ENCODE measurements around the gene RGS3.

Gene RGS3

GRCh38 chr9:113626735-113627495 is 163.4 kb downstream of the RGS3 start:
- Histone ChIP-seq H3K9ac (ENCODE audit: low read depth, low read length) (no peak overlapping the region), H3K36me3 (ENCODE audit: control insufficient read depth, insufficient read depth, low read length) (no peaks in the 10 kb centered on the region), H3K4me3 (ENCODE audit: low read depth, low read length) (no peak overlapping the region), H3K9me3 (ENCODE audit: control insufficient read depth, insufficient read depth, low read length) (no peaks in the 10 kb centered on the region), H3K4me1 (ENCODE audit: control insufficient read depth, insufficient read depth, low read length) (peaks cover 15% of the 10 kb centered on the region), H3K27me3 (ENCODE audit: control insufficient read depth, insufficient read depth, low read length) (no peaks in the 10 kb centered on the region), H3K27ac (ENCODE audit: low read depth, low read length) (no peak overlapping the region)

GRCh38 chr9:113628621-113629020 is 165.1 kb downstream of the RGS3 start:
- Histone ChIP-seq H3K27me3 (ENCODE audit: control insufficient read depth, insufficient read depth, low read length) (no peaks in the 10 kb centered on the region), H3K9me3 (ENCODE audit: control insufficient read depth, insufficient read depth, low read length) (no peaks in the 10 kb centered on the region), H3K4me1 (ENCODE audit: control insufficient read depth, insufficient read depth, low read length) (no peaks in the 10 kb centered on the region), H3K4me3 (ENCODE audit: low read depth, low read length) (no peak overlapping the region), H3K36me3 (ENCODE audit: control insufficient read depth, insufficient read depth, low read length) (no peaks in the 10 kb centered on the region), H3K27ac (ENCODE audit: low read depth, low read length) (no peak overlapping the region), H3K9ac (ENCODE audit: low read depth, low read length) (no peak overlapping the region)

GRCh38 chr9:113630386-113631136 is 167.0 kb downstream of the RGS3 start:
- no peaks in the 10 kb centered on the region for H3K36me3 ChIP-seq (ENCODE audit: control insufficient read depth, insufficient read depth, low read length)
- H3K4me1 ChIP-seq (ENCODE audit: control insufficient read depth, insufficient read depth, low read length): no peaks in the 10 kb centered on the region
- H3K27me3 ChIP-seq (ENCODE audit: control insufficient read depth, insufficient read depth, low read length): no peaks in the 10 kb centered on the region
- no peak overlapping the region for H3K27ac ChIP-seq (ENCODE audit: low read depth, low read length)
- H3K4me3 ChIP-seq (ENCODE audit: low read depth, low read length): no peak overlapping the region
- H3K9me3 ChIP-seq (ENCODE audit: control insufficient read depth, insufficient read depth, low read length): no peaks in the 10 kb centered on the region
- no peak overlapping the region for H3K9ac ChIP-seq (ENCODE audit: low read depth, low read length)

GRCh38 chr9:113631137-113631765 is 167.7 kb downstream of the RGS3 start:
- no peaks in the 10 kb centered on the region for H3K27me3 ChIP-seq (ENCODE audit: control insufficient read depth, insufficient read depth, low read length)
- no peaks in the 10 kb centered on the region for H3K36me3 ChIP-seq (ENCODE audit: control insufficient read depth, insufficient read depth, low read length)
- H3K9ac ChIP-seq (ENCODE audit: low read depth, low read length): no peak overlapping the region
- H3K4me3 ChIP-seq (ENCODE audit: low read depth, low read length): no peak overlapping the region
- H3K27ac ChIP-seq (ENCODE audit: low read depth, low read length): no peak overlapping the region
- no peaks in the 10 kb centered on the region for H3K4me1 ChIP-seq (ENCODE audit: control insufficient read depth, insufficient read depth, low read length)
- H3K9me3 ChIP-seq (ENCODE audit: control insufficient read depth, insufficient read depth, low read length): no peaks in the 10 kb centered on the region

GRCh38 chr9:113631871-113632665 is 168.5 kb downstream of the RGS3 start:
- H3K36me3 ChIP-seq (ENCODE audit: control insufficient read depth, insufficient read depth, low read length): no peaks in the 10 kb centered on the region
- no peaks in the 10 kb centered on the region for H3K9me3 ChIP-seq (ENCODE audit: control insufficient read depth, insufficient read depth, low read length)
- H3K9ac ChIP-seq (ENCODE audit: low read depth, low read length): no peak overlapping the region
- no peak overlapping the region for H3K4me3 ChIP-seq (ENCODE audit: low read depth, low read length)
- no peaks in the 10 kb centered on the region for H3K27me3 ChIP-seq (ENCODE audit: control insufficient read depth, insufficient read depth, low read length)
- H3K27ac ChIP-seq (ENCODE audit: low read depth, low read length): no peak overlapping the region
- H3K4me1 ChIP-seq (ENCODE audit: control insufficient read depth, insufficient read depth, low read length): no peaks in the 10 kb centered on the region

- H3K4me3 ChIP-seq (ENCODE audit: low read depth, low read length): no peak overlapping the region
- H3K27me3 ChIP-seq (ENCODE audit: control insufficient read depth, insufficient read depth, low read length): no peaks in the 10 kb centered on the region
- no peaks in the 10 kb centered on the region for H3K9me3 ChIP-seq (ENCODE audit: control insufficient read depth, insufficient read depth, low read length)
- H3K36me3 ChIP-seq (ENCODE audit: control insufficient read depth, insufficient read depth, low read length): no peaks in the 10 kb centered on the region
- no peak overlapping the region for H3K9ac ChIP-seq (ENCODE audit: low read depth, low read length)
- no peak overlapping the region for H3K27ac ChIP-seq (ENCODE audit: low read depth, low read length)
- H3K4me1 ChIP-seq (ENCODE audit: control insufficient read depth, insufficient read depth, low read length): no peaks in the 10 kb centered on the region
These were observed 169.5 kb downstream of the RGS3 start for GRCh38 chr9:113632776-113633590.

- H3K27me3 ChIP-seq (ENCODE audit: control insufficient read depth, insufficient read depth, low read length): no peaks in the 10 kb centered on the region
- H3K9ac ChIP-seq (ENCODE audit: low read depth, low read length): no peak overlapping the region
- no peak overlapping the region for H3K4me3 ChIP-seq (ENCODE audit: low read depth, low read length)
- no peaks in the 10 kb centered on the region for H3K4me1 ChIP-seq (ENCODE audit: control insufficient read depth, insufficient read depth, low read length)
- H3K27ac ChIP-seq (ENCODE audit: low read depth, low read length): peak overlapping the region; percentile 61
- H3K9me3 ChIP-seq (ENCODE audit: control insufficient read depth, insufficient read depth, low read length): no peaks in the 10 kb centered on the region
- no peaks in the 10 kb centered on the region for H3K36me3 ChIP-seq (ENCODE audit: control insufficient read depth, insufficient read depth, low read length)
These were observed 170.5 kb downstream of the RGS3 start for GRCh38 chr9:113633782-113634595.

GRCh38 chr9:113634596-113635515 is 171.3 kb downstream of the RGS3 start:
- Histone ChIP-seq H3K4me3 (ENCODE audit: low read depth, low read length) (no peak overlapping the region), H3K9ac (ENCODE audit: low read depth, low read length) (no peak overlapping the region), H3K4me1 (ENCODE audit: control insufficient read depth, insufficient read depth, low read length) (no peaks in the 10 kb centered on the region)

GRCh38 chr9:113635586-113635985 is 172.1 kb downstream of the RGS3 start:
- no peak overlapping the region for H3K9ac ChIP-seq (ENCODE audit: low read depth, low read length)

More at GRCh38 chr9:113634596-113635515, 171.3 kb downstream of the RGS3 start:
- H3K27me3 ChIP-seq (ENCODE audit: control insufficient read depth, insufficient read depth, low read length): no peaks in the 10 kb centered on the region
- no peaks in the 10 kb centered on the region for H3K36me3 ChIP-seq (ENCODE audit: control insufficient read depth, insufficient read depth, low read length)
- H3K9me3 ChIP-seq (ENCODE audit: control insufficient read depth, insufficient read depth, low read length): no peaks in the 10 kb centered on the region
- peak overlapping the region; percentile 61 for H3K27ac ChIP-seq (ENCODE audit: low read depth, low read length)

More at GRCh38 chr9:113635586-113635985, 172.1 kb downstream of the RGS3 start:
- Histone ChIP-seq H3K4me1 (ENCODE audit: control insufficient read depth, insufficient read depth, low read length) (no peaks in the 10 kb centered on the region), H3K4me3 (ENCODE audit: low read depth, low read length) (no peak overlapping the region), H3K27ac (ENCODE audit: low read depth, low read length) (no peak overlapping the region), H3K27me3 (ENCODE audit: control insufficient read depth, insufficient read depth, low read length) (no peaks in the 10 kb centered on the region), H3K36me3 (ENCODE audit: control insufficient read depth, insufficient read depth, low read length) (no peaks in the 10 kb centered on the region), H3K9me3 (ENCODE audit: control insufficient read depth, insufficient read depth, low read length) (no peaks in the 10 kb centered on the region)
